ENCODE results near the gene KCP.

Gene KCP

GRCh38 chr7:128888039-128888755 lies 22.3 kb downstream of the KCP start:
- no peak for DNase-seq (ENCODE audit: extremely low read depth, insufficient read length)

GRCh38 chr7:128887169-128888038 lies 23.1 kb downstream of the KCP start:
- no peak overlapping the region for H3K4me3 ChIP-seq (replicated peaks; ENCODE audit: low read depth, low read length)
- TF ChIP-seq CTCF (IDR thresholded peaks at IDR 0.05; ENCODE audit: insufficient read depth, low read length, poor library complexity, severe bottlenecking), result no peak
- no peak for DNase-seq (ENCODE audit: extremely low read depth, insufficient read length)

More at GRCh38 chr7:128888039-128888755, 22.3 kb downstream of the KCP start:
- Histone ChIP-seq H3K27me3 (replicated peaks; ENCODE audit: control insufficient read depth, insufficient read depth, low read length) (no peaks in the 10 kb centered on the region), H3K4me3 (replicated peaks; ENCODE audit: low read depth, low read length) (no peak overlapping the region), H3K36me3 (ENCODE audit: control insufficient read depth, insufficient read depth, low read length) (no peaks in the 10 kb centered on the region)
- no peak for TF ChIP-seq CTCF (IDR thresholded peaks at IDR 0.05; ENCODE audit: insufficient read depth, low read length, poor library complexity, severe bottlenecking)

DNA sequence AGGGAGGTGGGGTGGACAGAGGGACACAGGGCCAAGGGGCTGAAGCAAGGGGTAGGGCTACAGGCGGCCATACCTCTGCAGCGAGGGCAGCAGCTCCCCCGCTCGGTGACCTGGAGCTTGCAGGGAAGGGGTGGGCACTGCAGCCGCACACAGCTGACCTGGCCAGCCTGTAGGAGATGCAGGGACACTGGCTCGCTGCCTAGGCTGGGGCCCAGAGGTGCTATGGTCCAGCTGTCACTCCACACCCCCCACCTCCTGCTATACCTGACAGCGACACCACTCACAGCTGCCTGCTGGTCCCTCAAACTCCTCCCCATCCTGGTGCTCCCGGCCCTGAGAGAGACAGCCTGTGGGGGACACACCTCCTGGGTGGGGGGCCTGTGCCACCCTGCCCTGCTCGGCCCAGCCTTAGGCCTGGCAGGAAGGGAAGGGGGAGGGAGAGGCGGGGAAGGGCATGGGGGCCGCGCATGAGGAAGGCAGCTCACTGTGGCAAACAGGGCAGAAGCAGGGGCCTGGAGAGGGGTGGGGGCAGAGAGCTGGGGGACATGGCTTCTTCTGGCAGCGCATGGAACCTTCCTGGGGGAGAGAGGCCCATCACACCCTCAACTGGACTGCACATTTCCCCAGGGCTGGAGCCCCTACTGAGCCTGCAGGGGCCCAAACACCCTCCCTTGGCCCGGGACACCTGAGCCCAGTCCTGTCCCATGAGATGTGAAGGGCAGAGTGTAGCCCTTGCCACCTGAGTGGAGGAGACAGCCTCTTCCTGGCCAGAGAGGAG lies 23.9 kb downstream of the KCP start:
- DNase-seq (ENCODE audit: extremely low read depth, insufficient read length), result no peak
- no peaks in the 10 kb centered on the region for H3K36me3 ChIP-seq (ENCODE audit: control insufficient read depth, insufficient read depth, low read length)
- H3K27me3 ChIP-seq (replicated peaks; ENCODE audit: control insufficient read depth, insufficient read depth, low read length), result no peaks in the 10 kb centered on the region
- no peak for TF ChIP-seq CTCF (IDR thresholded peaks at IDR 0.05; ENCODE audit: insufficient read depth, low read length, poor library complexity, severe bottlenecking)
- no peak overlapping the region for H3K4me3 ChIP-seq (replicated peaks; ENCODE audit: low read depth, low read length)

More at GRCh38 chr7:128887169-128888038, 23.1 kb downstream of the KCP start:
- Histone ChIP-seq H3K36me3 (ENCODE audit: control insufficient read depth, insufficient read depth, low read length) (no peaks in the 10 kb centered on the region), H3K27me3 (replicated peaks; ENCODE audit: control insufficient read depth, insufficient read depth, low read length) (no peaks in the 10 kb centered on the region)

GRCh38 chr7:128885370-128886187 lies 24.9 kb downstream of the KCP start:
- Histone ChIP-seq H3K36me3 (ENCODE audit: control insufficient read depth, insufficient read depth, low read length) (no peaks in the 10 kb centered on the region), H3K4me3 (replicated peaks; ENCODE audit: low read depth, low read length) (no peak overlapping the region), H3K27me3 (replicated peaks; ENCODE audit: control insufficient read depth, insufficient read depth, low read length) (no peaks in the 10 kb centered on the region)
- no peak for TF ChIP-seq CTCF (IDR thresholded peaks at IDR 0.05; ENCODE audit: insufficient read depth, low read length, poor library complexity, severe bottlenecking)
- DNase-seq (ENCODE audit: extremely low read depth, insufficient read length), result no peak
